Skin of body (tissue), 2 donors: ENCODE measurements around the gene MARCHF10. TPM values are rescaled to one million over a fixed set of nuclear protein-coding genes. Genes with fewer than 3 reads are reported as not detected.
"Not testable (repeated sequence)": the region's sequence is repeated elsewhere in the genome, so short reads cannot be mapped to it uniquely, and the experiment has no call there.

Source experiments
- DNase-seq: peaks from one replicate; lab custom pipeline; 2025; lab: John Stamatoyannopoulos, UW
- total RNA-seq: library from RNA; depleted of rRNA; stranded (reverse); fragments of >200 nt; gene quantifications from one replicate; pipeline ENCODE4 v1.2.3, GENCODE V29; 2014

MARCHF10 gene, protein sequence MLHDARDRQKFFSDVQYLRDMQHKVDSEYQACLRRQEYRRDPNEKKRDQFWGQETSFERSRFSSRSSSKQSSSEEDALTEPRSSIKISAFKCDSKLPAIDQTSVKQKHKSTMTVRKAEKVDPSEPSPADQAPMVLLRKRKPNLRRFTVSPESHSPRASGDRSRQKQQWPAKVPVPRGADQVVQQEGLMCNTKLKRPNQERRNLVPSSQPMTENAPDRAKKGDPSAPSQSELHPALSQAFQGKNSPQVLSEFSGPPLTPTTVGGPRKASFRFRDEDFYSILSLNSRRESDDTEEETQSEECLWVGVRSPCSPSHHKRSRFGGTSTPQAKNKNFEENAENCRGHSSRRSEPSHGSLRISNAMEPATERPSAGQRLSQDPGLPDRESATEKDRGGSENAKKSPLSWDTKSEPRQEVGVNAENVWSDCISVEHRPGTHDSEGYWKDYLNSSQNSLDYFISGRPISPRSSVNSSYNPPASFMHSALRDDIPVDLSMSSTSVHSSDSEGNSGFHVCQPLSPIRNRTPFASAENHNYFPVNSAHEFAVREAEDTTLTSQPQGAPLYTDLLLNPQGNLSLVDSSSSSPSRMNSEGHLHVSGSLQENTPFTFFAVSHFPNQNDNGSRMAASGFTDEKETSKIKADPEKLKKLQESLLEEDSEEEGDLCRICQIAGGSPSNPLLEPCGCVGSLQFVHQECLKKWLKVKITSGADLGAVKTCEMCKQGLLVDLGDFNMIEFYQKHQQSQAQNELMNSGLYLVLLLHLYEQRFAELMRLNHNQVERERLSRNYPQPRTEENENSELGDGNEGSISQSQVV
- not detected for total RNA-seq

DNA sequence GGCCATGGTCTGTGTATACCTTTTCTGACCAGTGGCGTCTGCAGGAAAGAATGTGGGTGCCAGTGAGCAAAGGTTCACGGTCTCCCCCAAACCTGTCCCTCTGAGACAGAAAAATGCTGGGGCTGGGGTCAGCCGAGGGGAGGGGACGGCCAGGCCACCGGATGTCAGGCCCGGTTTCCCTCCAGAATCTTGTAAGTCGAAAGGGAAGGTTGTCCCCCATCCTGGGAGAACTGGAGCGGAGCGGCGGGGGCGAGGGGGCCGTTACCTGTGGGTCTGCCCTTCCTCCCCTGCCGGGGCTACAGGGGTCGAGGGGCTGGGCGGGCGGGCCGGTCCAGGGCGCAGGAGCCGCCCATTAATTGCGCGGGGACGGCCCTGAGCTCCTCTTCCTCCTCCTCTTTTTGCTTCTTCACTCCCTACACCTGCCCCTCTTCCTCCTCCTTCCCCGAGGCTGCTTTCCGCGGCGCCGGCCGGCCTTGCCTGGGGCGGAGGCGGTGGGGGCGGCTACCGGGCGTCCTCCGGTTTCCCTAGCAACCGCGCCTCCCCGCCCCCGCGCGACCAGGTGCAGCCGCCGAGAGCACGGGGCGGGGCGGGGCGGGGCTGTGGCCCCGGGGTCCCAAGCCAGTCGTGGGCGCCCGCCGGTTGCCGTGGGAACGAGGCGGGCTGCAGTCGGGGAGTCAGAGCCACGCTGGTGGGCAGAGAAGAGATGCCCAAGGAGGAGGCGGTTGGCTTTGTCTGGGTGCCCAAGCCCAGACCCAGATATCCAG is at the start of gene MARCHF10:
TSS of gene MARCHF10 (minus strand) at position 503 of the 764 bp plus-strand sequence. CDS start 6,579 bp downstream, outside the sequence.
- no peak for DNase-seq

DNA sequence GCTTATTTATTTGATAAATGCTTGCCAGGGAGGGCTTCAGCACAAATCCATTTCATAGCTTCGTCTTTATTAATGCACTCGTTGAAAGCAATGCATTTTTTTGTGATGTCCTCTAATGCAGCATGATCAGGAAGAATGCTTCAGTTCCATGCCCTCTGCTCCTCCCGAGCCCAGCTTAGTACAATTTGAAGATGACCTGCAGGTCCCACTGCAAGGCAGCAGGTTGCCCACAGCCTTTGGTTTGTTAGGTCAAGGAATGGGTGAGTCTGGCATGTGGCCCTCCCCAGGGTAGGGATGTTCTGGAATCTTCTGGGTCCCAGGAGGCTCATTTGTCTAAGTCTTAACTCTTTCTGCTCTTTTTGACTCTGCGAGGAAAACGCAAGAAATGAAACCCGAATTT is 49.4 kb upstream of the MARCHF10 start:
- no peak for DNase-seq

DNA sequence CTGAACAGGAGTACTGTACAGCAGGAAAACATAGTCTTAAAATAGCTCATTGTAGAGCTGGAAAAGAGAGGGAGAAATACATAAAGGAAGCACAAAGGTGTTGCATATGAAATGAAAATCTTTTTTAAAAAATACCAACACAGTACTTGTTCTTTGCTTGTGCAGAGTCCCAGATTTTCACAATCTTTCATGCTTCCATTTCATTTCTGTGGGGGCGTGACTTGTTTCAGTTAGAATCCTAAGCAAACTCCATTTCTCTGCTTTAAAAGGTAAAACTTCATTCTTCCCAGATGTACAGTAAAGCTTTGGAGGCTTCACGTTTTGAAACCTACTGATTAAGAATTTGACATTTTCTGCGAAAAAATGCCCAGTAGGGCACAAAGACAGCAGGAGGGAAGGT is 48.5 kb upstream of the MARCHF10 start:
- no peak for DNase-seq

DNA sequence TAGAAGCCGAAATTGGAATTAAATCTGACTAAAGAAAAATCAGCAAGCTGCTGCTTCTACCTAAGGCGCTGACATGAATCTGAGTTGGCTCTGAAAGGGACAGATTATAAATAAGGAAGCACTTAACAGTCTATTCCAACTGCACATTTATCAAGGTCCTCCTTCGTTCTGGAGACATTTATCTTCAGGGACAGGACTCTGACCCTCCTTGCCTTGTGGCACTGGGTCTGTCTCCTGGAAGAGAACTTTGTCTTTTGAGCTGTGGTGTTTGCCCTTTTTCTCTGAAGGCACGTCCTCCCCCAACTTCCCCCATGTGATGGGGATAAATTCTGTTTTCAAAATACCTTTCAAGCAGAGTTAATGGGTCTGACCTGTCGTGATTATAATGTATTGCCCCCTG is 47.0 kb upstream of the MARCHF10 start:
- no peak for DNase-seq

DNA sequence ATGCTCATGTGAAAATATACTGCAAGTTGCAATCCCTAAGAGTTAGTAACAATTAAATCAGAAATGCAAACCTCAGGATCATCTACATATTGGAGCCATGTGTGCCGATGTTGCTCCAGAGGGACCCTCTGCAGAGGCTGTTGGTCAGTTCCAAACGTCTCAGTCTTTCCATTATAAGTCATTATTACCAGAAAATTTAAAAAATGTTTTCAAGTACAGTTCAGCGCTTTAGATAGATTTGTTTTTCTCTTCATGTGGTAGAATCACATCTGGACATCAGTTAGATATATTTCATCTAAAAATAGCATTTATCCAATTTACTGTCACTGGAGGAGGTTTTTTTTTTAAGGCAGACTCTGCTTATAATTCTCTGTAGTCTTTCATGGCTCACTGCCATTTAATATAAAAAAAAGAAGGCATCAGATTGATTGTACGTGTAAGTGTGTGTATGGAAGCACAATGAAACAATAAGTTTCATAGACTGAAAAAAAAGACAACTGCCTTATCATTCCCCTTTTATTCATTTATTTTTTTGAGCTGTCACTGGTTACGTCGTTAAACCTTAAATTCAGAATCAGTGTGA is 46.1 kb upstream of the MARCHF10 start:
- peak; percentile 98 for DNase-seq

DNA sequence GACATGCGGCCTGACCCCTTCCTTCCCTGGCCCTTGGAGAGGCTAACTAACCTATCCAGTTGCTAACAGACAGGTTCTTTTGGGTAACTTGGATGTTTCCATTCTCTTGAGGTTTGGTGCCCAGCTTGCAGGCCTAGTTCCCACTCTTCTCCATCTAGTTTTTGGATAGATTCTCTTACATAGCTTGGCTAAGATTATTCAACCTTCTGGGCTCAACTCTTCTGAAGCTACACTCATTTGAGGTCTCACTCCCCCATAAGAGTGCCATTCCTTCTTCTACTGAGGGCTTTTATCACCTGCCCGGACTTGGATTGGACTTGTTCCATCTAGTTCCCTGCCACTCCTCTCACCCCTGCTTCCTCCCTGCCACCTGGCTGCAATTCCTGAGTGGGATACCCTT is 44.1 kb upstream of the MARCHF10 start:
- no peak for DNase-seq

DNA sequence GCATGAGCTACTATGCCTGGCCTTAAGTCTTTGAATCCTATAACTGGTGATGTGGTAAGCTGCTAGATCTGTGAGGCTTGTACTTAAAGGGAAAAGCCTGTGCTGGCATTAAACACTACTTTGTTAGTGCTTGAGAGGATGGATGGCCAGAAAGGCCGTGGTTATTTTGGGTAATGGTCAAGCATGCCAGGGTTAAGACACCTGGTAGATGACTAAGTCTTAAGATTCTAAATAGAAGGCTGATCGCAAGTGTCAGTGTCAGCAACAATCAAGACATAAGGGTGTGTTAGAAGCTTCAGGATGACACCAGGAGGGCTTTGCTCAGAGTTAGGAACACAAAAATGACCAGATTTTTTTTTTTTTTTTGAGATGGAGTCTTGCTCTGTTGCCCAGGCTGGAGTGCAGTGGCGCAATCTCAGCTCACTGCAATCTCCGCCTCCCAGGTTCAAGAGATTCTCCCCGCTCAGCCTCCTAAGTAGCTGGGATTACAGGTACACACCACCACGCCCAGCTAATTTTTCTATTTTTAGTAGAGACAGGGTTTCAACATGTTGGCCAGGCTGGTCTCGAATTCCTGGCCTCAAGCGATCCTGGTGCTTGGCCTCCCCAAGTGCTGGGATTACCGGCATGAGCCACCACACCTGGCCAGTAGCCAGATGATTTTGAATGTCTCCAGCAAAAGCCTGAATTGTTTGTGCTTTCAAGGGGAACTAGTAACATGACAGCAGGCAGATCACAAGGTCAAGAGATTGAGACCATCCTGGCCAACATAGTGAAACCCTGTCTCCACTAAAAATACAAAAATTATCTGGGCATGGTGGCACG is 41.7 kb upstream of the MARCHF10 start:
- DNase-seq, result not testable (repeated sequence)

DNA sequence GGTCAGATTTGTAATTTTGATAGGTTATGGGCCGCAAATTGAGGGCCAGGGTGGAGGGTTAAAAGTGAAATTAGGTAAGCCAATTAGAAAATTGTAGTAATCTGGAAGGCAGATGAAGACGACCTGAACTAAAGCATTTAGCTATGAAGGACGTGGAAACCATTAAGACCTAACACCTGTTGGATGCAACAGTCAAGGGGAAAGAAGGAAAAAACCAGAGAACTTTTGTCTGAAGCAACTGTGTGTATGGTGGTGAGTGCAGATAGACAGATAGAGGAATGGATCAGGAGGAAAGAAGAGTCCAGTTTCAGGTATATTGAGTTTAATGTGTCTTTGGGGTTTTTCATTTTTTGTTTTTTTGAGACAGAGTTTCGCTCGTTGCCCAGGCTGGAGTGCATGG is 40.2 kb upstream of the MARCHF10 start:
- DNase-seq, result no peak

DNA sequence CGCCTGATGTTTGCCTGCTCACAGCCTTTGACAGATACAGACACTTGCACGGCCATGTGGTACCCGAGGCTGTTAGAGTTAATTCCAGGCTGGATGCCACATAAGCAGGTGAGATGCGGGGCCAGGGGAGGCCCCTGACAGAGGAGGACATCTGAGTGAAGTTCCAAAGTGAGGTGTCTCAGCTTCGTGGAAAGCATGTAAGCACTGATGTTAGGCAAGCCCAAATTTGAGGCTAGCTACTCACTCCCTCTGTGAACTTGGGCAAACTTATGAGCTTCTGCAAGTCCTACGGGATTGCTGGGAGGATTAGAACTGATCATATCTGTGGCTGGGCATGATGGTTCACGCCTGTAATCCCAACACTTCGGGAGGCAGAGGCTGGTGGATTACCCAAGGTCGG is 39.3 kb upstream of the MARCHF10 start:
- no peak for DNase-seq

DNA sequence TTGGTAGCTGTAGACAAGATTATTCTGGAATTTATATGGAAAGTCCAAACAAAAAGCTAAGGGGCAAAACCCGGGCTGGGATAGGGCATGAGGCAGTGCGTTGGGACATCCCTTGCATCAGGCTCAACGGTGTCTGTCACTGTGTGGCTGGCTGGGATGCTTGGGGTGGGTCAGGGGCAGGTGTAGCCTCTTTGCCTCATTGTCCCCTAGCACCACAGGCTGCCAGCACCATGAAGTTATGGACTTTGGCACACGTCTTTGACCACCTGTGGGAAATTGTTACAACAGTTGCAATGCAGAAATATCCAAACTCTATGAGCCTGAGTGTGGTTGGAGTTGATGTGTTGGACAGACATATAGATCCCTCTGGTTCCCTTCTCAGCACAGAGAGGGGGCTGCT is 32.8 kb upstream of the MARCHF10 start:
- DNase-seq, result no peak

DNA sequence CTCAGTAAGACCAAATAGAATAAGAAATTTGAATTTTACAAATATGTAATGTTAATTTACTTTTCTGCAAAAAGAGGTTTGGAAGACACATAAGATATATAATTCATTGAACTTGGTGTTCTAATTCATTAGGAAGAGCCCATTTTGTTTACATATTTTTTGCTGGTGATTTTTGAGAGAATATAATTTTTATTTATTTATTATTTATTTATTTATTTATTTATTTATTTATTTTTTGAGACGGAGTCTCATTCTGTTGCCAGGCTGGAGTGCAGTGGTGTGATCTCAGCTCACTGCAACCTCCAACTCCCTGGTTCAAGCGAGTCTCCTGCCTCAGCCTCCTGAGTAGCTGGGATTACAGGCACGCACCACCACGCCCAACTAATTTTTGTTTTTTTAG is 25.7 kb upstream of the MARCHF10 start:
- not testable (repeated sequence) for DNase-seq

DNA sequence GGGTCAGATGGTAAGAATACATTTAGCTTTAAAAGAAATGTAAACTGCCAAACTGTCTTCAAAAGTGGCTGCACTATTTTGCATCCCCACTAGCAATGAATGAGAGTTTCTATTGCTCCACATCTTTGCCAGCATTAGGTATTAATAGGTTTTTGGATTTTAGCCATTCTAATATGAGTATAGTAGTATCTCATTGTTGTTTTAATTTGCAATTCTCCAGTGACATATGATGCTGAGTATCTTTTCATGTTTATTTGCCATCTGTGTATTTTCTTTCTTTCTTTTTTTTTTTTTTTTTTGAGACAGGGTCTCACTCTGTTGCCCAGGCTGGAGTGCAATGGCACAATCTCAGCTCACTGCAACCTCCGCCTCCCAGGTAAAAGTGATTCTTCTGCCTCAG is 24.3 kb upstream of the MARCHF10 start:
- no peak for DNase-seq

DNA sequence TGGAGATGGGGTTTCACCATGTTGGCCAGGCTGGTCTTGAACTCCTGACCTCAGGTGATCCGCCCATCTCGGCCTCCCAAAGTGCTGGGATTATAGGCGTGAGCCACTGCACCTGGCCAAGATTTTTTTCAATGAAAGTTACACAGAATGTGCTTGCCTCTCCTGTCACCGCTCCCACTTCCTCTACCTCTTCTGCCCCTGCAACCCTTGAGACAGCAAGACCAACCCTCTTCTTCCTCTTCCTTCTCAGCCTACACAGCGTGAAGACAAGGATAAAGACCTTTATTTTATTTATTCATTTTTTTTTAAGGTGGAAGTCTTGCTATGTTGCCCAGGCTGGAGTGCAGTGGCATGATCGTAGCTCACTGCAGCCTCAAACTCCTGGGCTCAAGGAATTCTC is 23.0 kb upstream of the MARCHF10 start:
- DNase-seq, result not testable (repeated sequence)

DNA sequence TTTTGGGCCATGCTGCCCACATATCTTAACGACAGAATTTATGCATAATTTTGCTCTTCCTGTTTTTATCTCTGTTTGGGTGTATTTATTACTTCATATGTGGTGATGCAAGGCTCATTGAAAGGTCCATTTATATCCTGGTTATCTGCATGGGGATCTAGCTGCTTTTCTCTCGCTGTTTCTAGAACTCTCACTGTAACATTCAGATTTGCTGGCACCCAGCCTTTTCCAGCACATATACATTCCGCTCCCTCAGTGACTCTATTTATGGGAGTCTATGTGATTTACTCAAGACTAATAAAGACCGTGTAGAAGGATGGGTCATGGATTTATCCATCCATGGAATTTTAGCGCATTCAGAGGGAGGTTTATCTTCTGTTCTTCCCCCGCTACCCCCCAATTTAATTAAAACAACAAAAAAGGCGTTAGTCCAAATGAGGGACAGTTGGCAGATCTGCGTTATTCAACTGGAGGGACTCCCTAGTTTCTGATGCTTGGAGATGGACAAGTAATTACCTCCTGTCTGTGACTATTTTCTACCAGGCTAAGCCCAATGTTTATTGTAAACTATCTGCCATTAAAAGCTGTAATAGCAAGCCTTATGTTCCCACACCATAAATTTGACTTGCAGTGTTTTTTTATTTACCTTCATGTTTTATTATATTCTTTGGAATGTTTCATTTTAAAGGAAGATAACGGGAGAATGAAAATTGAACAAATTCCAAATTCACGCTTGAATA is 19.8 kb upstream of the MARCHF10 start:
- peak; percentile 54 for DNase-seq

DNA sequence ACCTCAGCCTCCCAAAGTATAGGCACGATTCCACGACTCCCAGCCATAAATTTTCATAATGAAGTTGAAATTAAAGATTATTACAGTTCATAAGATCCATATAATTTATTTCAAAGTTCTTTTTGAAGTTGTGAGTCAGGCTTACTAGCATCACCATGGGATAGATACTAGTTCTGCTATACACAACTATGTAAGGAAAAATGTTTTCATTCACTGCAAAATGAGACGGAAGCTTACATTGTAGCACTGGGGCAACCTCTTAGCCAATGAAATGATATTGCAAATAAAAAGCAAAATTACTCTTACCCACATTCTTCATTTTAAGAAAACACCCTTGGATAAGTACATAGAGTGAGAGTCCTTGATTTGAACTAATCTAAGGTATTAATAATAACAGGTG is 18.8 kb upstream of the MARCHF10 start:
- DNase-seq, result no peak

DNA sequence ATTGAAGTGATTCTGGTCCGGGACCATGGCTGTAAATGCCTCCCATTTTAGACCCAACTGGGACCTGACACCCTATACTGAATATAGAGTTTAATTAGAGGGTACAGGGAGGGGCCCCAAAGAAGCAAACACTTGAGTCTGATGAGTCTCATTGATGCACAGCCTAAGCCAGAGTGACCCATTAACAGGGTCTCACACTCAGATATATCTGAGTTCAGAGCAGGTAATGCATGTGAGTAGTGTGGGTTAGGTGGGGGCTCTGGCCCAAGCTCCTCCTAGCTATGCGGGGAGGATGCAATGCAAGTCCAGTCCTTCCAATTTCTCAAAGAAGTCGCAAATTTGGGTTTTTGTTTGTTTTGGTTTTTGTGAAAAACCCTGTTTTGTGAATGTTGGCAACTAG is 17.1 kb upstream of the MARCHF10 start:
- no peak for DNase-seq

DNA sequence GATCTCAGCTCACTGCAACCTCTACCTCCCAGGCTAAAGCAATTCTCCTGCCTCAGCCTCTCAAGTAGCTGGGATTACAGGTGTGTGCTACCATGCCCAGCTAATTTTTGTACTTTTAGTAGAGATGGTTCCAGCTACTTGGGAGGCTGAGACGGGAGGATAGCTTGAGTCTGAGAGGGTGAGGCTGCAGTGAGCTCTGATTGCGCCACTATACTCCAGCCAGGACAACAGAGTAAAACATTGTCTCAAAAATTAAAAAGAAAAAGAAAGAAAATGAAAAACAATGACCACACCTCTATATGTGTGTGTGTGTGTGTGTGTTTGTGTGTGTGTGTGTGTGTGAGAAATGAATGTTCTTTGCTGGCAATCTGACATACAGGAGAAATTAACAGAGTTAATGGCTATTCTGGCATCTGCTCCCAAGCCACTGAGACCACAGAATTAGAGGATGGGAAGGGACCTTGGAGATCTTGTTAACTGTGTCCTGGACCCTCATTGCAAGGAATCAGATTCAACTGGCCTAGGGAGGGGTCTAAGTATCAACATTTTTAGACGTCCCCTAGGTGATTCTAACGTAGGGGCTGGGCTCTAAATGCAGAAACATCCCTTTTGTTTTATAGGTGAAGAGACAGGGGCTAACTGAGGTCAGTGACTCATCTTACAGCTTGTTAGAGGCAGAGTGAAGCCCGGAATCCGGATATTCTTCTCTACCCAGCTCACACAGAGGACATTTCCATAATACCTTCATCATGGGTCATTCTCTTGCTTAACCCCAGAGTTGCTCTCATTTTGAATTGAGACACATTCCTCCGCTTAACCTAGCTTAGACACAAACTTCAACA is 16.4 kb upstream of the MARCHF10 start:
- DNase-seq, result no peak

DNA sequence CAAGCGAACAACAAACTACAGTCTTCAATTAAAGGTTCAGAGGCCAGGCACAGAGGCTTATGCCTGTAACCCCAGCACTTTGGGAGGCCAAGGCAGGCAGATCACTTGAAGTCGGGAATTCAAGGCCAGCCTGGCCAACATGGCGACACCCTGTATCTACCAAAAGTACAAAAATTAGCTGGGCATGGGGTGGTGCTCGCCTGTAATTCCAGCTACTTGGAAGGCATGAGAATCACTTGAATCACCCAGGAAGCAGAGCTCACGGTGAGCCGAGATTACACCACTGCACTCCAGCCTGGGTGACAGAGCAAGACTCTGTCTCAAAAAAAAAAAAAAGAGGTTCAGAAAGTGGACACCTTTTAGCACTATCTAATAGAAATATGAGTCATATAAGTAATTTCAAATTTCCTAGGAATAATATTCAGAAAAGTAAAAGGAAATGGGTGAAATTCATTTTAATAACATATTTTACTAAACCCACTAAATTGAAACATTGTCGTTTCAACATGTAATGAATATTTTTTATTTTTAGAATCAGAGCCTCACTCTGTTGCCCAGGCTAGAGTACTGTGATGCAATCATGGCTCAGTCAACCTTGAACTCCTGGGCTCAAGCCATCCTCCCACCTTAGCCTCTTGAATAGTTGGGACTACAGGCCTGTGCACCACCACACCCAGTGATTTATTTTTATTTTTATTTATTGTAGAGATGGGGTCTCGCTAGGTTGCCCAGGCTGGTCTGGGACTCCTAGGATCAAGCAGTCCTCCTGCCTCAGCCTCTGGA is 15.2 kb upstream of the MARCHF10 start:
- DNase-seq, result no peak
